HepG2 (cell line): ENCODE data around the gene GAS2L1. TPM values are rescaled to one million over a fixed set of nuclear protein-coding genes. Genes with fewer than 3 reads are reported as not detected.

Source experiments
- ATAC-seq: fragments of 200-7000 bp; cut with Tn5 transposase; 3 replicates; pipeline ENCODE4 v1.9.1; 2020; ENCODE audit warnings: mild to moderate bottlenecking, moderate library complexity
- BruUV-seq: library from RNA; stranded (reverse); fragments of 400-500 nt; replicated peaks from 2 replicates; lab custom pipeline; 2021; lab: Mats Ljungman, UMichigan
- CTCF ChIA-PET: fragments of 300-600 bp; formaldehyde crosslinking; extraction: SDS; loops from one replicate; lab custom pipeline; 2021; ENCODE audit warnings: low total read pairs, inconsistent platforms, low intra/inter-chr PET ratio; lab: Yijun Ruan, JAX
- POLR2A ChIA-PET: fragments of 350-600 bp; sonication (Branson Sonifier 250); formaldehyde crosslinking; loops from one replicate; lab custom pipeline; 2020; ENCODE audit warnings: antibody characterized with exemption, inconsistent platforms; lab: Yijun Ruan, JAX
- DNase-seq: peaks from one replicate; pipeline ENCODE4 v3.0.0-alpha.2; 2015; ENCODE audit warnings: low spot score
- FAIRE-seq: peaks from 3 replicates; lab custom pipeline; 2011; peaks lifted over from hg19 to GRCh38; lab: Jason Lieb, UNC
- H2AFZ ChIP-seq: one replicate; pipeline ENCODE4 v1.6.1; 2011; ENCODE audit warnings: low read length, inconsistent platforms
- H3K27ac ChIP-seq: fragments of 300-600 bp; 3 replicates; pipeline ENCODE4 v1.8.0; 2011; ENCODE audit warnings: mixed run types, mild to moderate bottlenecking, mixed read lengths, low read length, inconsistent platforms; ENCODE audit not compliant: insufficient read depth; ENCODE audit errors: extremely low read length
- H3K27me3 ChIP-seq, 2 experiments: fragments of 200-600 bp in 1 of 2; 2 replicates in 1 of 2; 3 replicates in 1 of 2; pipeline versions ENCODE4 v1.6.0 to v1.8.0; 2011; ENCODE audit warnings: low read length in 2 of 2, mild to moderate bottlenecking in 2 of 2, moderate library complexity in 2 of 2, inconsistent platforms in 1 of 2; ENCODE audit not compliant: insufficient read depth in 2 of 2, control insufficient read depth in 1 of 2
- H3K36me3 ChIP-seq, 2 experiments: fragments of 200-600 bp in 1 of 2; replicated peaks in 1 of 2; 2 replicates in 1 of 2; 3 replicates in 1 of 2; pipeline versions ENCODE4 v1.5.1 to v1.8.0; 2011; ENCODE audit warnings: low read length in 2 of 2, inconsistent platforms in 1 of 2; ENCODE audit not compliant: insufficient read depth in 2 of 2, control insufficient read depth in 1 of 2
- H3K4me1 ChIP-seq: 2 replicates; pipeline ENCODE4 v1.5.1; 2012; ENCODE audit warnings: low read length, inconsistent platforms; ENCODE audit not compliant: insufficient read depth
- H3K4me2 ChIP-seq: 2 replicates; pipeline ENCODE4 v1.6.0; 2011; ENCODE audit warnings: low read depth, low read length, inconsistent platforms
- H3K4me3 ChIP-seq, 3 experiments: fragments of 200-600 bp in 1 of 3; sonication (generic), shearing (Covaris generic) in 1 of 3; replicated peaks in 1 of 3; 2 replicates each; pipeline ENCODE4 v1.5.1; 2011 to 2016; ENCODE audit warnings: low read length in 3 of 3, inconsistent platforms in 2 of 3, low read depth in 2 of 3, mild to moderate bottlenecking in 2 of 3, control low read depth in 1 of 3, mixed read lengths in 1 of 3; ENCODE audit not compliant: insufficient read depth in 1 of 3
- H3K79me2 ChIP-seq: one replicate; pipeline ENCODE4 v1.6.1; 2011; ENCODE audit warnings: low read length, inconsistent platforms; ENCODE audit not compliant: insufficient read depth
- H3K9ac ChIP-seq: 2 replicates; pipeline ENCODE4 v1.6.0; 2011; ENCODE audit warnings: mild to moderate bottlenecking, low read depth, low read length, inconsistent platforms; ENCODE audit not compliant: insufficient read depth
- H3K9me3 ChIP-seq: 2 replicates; pipeline ENCODE4 v1.5.1; 2012; ENCODE audit warnings: mild to moderate bottlenecking, low read length
- H4K20me1 ChIP-seq: 2 replicates; pipeline ENCODE4 v1.6.0; 2011; ENCODE audit warnings: inconsistent platforms, mild to moderate bottlenecking, low read length, moderate library complexity; ENCODE audit not compliant: insufficient read depth
- KLF9 ChIP-seq: IDR thresholded peaks from 2 replicates; pipeline ENCODE4 v1.6.1; 2016; ENCODE audit warnings: low read depth
- NFE2L1 ChIP-seq: sonication (generic); formaldehyde crosslinking; IDR thresholded peaks from 2 replicates; pipeline ENCODE4 v1.4.0; 2020; ENCODE audit warnings: missing genetic modification reagents, mild to moderate bottlenecking, borderline replicate concordance
- ZKSCAN1 ChIP-seq: fragments of 150-350 bp; IDR thresholded peaks from 2 replicates; pipeline ENCODE4 v1.6.1; 2014; ENCODE audit warnings: low read length
- ZNF878 ChIP-seq: sonication (generic); formaldehyde crosslinking; IDR thresholded peaks from 2 replicates; pipeline ENCODE4 v1.8.1; 2023; ENCODE audit warnings: mild to moderate bottlenecking, missing genetic modification reagents, moderate library complexity
- ZSCAN31 ChIP-seq: sonication (generic); formaldehyde crosslinking; IDR thresholded peaks from 2 replicates; pipeline ENCODE4 v1.5.0; 2020; ENCODE audit warnings: low read depth, mild to moderate bottlenecking, missing genetic modification reagents
- WGBS: methylation state at CpG from one replicate; pipeline ENCODE4 v1.1.6; 2017; ENCODE audit warnings: low lambda C conversion rate; 5-methylcytosine and 5-hydroxymethylcytosine counted together
- in situ Hi-C: cut with HindIII; loops from 2 replicates; pipeline ENCODE4 v1.10.0; 2017; ENCODE audit warnings: low pct_unique_long_range_greater_than_20kb; ENCODE audit not compliant: extremely low pct_ligation_motif_present
- intact Hi-C: fragments of 100-400 bp; cut with micrococcal nuclease; formaldehyde crosslinking; loops from one replicate; pipeline ENCODE4 v1.10.0; 2022; ENCODE audit not compliant: unreplicated experiment
- polyA plus RNA-seq, 8 experiments: library from polyadenylated mRNA; depleted of rRNA in 3 of 8; stranded (reverse) in 7 of 8; unstranded in 1 of 8; fragments of >200 nt; fragmentation: Illumina TruSeq in 4 of 8; extraction: Trizol in 4 of 8; gene quantifications; 2 replicates each; pipeline versions ENCODE4 v1.2.1 to v1.2.3, GENCODE V29; 2011 to 2016; ENCODE audit warnings: low read depth in 4 of 8, missing spikeins in 1 of 8, mixed read lengths in 1 of 8; ENCODE audit not compliant: insufficient read depth in 1 of 8
- total RNA-seq, 5 experiments: library from RNA; depleted of rRNA; stranded (reverse); fragments of >200 nt; fragmentation: Illumina TruSeq; extraction: Trizol; gene quantifications; 2 replicates each; pipeline ENCODE4 v1.2.3, GENCODE V29; 2016; ENCODE audit warnings: low read depth in 1 of 5
- TF ChIP-seq, protein P1 (sequence below): sonication (generic); formaldehyde crosslinking; IDR thresholded peaks from 2 replicates; pipeline ENCODE4 v1.5.0; 2020; ENCODE audit warnings: missing genetic modification reagents, mild to moderate bottlenecking, borderline replicate concordance
- TF ChIP-seq, protein P2 (sequence below): fragments of 450-650 bp; IDR thresholded peaks from 2 replicates; pipeline ENCODE4 v1.6.1; 2017

The GAS2L1 gene
- total and polyA plus RNA-seq, 2 of the 13 experiments (the other 11 are each of a cell fraction or from before 2014, with no cell fraction given), result 1.8 to 3.3 TPM

DNA sequence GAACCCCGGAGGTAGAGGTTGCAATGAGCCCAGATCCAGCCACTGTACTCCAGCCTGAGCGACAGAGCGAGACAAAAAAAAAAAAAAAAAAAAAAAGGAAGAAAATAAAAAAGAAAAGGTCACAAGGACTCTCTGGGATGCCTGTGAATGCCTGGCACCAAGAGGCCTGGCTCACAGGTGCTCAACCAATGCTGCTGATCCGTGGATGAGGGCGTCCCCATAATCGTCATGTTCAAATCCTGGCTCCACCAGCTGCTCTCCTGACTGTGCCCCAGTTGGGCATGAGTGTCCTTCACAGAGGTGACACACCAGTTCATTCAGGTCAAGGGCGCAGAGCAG is 645 bp upstream of the GAS2L1 start:
- Histone ChIP-seq H3K36me3 (no peaks in the 10 kb centered on the region), H3K9ac (no peak overlapping the region), H2AFZ (peak overlapping the region; percentile 23), H3K4me2 (peak overlapping the region; percentile 98), H3K9me3 (no peaks in the 10 kb centered on the region), H3K79me2 (no peaks in the 10 kb centered on the region), H3K4me1 (peaks cover 62% of the 10 kb centered on the region), H3K4me3 (peak overlapping the region in 1 of 3 experiments; percentile 88; a peak in 2 of 6 replicates), H4K20me1 (0 out of 2 replicates have a peak, but pooled peaks cover 3% of the 10 kb centered on the region), H3K27ac (no peak overlapping the region), H3K27me3 (no peaks in the 10 kb centered on the region)
- BruUV-seq, result no TSS peak
- no peak for ATAC-seq
- TF ChIP-seq, protein P1, sequence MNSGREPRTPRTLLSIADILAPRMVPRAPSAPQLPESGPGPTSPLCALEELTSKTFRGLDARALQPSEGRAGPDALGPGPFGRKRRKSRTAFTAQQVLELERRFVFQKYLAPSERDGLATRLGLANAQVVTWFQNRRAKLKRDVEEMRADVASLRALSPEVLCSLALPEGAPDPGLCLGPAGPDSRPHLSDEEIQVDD (CRISPR knock-in tag), result 0 out of 2 replicates have a peak, but pooled peaks have one; percentile 45
- TF ChIP-seq ZSCAN31 (CRISPR knock-in tag) (0 out of 2 replicates have a peak, but pooled peaks have one; percentile 13), KLF9 (CRISPR knock-in tag) (no peak), NFE2L1 (no peak), ZNF878 (peak; percentile 46; the same call in 1 of the 2 replicates), ZKSCAN1 (peak; percentile 98)
- TF ChIP-seq, protein P2, sequence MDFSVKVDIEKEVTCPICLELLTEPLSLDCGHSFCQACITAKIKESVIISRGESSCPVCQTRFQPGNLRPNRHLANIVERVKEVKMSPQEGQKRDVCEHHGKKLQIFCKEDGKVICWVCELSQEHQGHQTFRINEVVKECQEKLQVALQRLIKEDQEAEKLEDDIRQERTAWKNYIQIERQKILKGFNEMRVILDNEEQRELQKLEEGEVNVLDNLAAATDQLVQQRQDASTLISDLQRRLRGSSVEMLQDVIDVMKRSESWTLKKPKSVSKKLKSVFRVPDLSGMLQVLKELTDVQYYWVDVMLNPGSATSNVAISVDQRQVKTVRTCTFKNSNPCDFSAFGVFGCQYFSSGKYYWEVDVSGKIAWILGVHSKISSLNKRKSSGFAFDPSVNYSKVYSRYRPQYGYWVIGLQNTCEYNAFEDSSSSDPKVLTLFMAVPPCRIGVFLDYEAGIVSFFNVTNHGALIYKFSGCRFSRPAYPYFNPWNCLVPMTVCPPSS, result no peak
- CTCF ChIA-PET, result interaction anchor here (2.2 kb wide), 1 partner anchor 54 kb away, joined by 8 read pairs; no protein-coding TSS in a partner anchor
- no peak for DNase-seq
- POLR2A ChIA-PET, result no interaction called here
- intact Hi-C loops (loop anchor here (1.0 kb wide), 1 partner anchor 53 kb away; no protein-coding TSS in a partner anchor), in situ Hi-C loops (loop anchor here (5.0 kb wide), 1 partner anchor 51 kb away; no protein-coding TSS in a partner anchor)
- 42% methylated on average over 6 of the region's 7 CpGs for WGBS
- no peak for FAIRE-seq
